HepG2 (cell line): ENCODE measurements around the gene RPP25L. TPM values are rescaled to one million over a fixed set of nuclear protein-coding genes. Genes with fewer than 3 reads are reported as not detected.

Experiments used
- ATAC-seq: fragments of 200-7000 bp; cut with Tn5 transposase; 3 replicates; pipeline ENCODE4 v1.9.1; 2020; ENCODE audit warnings: mild to moderate bottlenecking, moderate library complexity
- BruUV-seq: library from RNA; stranded (reverse); fragments of 400-500 nt; replicated peaks from 2 replicates; lab custom pipeline; 2021; lab: Mats Ljungman, UMichigan
- CTCF ChIA-PET: fragments of 300-600 bp; formaldehyde crosslinking; extraction: SDS; loops from one replicate; lab custom pipeline; 2021; ENCODE audit warnings: low total read pairs, inconsistent platforms, low intra/inter-chr PET ratio; lab: Yijun Ruan, JAX
- POLR2A ChIA-PET: fragments of 350-600 bp; sonication (Branson Sonifier 250); formaldehyde crosslinking; loops from one replicate; lab custom pipeline; 2020; ENCODE audit warnings: antibody characterized with exemption, inconsistent platforms; lab: Yijun Ruan, JAX
- DNase-seq: peaks from one replicate; pipeline ENCODE4 v3.0.0-alpha.2; 2015; ENCODE audit warnings: low spot score
- FAIRE-seq: peaks from 3 replicates; lab custom pipeline; 2011; peaks lifted over from hg19 to GRCh38; lab: Jason Lieb, UNC
- H2AFZ ChIP-seq: one replicate; pipeline ENCODE4 v1.6.1; 2011; ENCODE audit warnings: low read length, inconsistent platforms
- H3K27ac ChIP-seq: fragments of 300-600 bp; 3 replicates; pipeline ENCODE4 v1.8.0; 2011; ENCODE audit warnings: mixed run types, mild to moderate bottlenecking, mixed read lengths, low read length, inconsistent platforms; ENCODE audit not compliant: insufficient read depth; ENCODE audit errors: extremely low read length
- H3K27me3 ChIP-seq, 2 experiments: fragments of 200-600 bp in 1 of 2; 2 replicates in 1 of 2; 3 replicates in 1 of 2; pipeline versions ENCODE4 v1.6.0 to v1.8.0; 2011; ENCODE audit warnings: low read length in 2 of 2, mild to moderate bottlenecking in 2 of 2, moderate library complexity in 2 of 2, inconsistent platforms in 1 of 2; ENCODE audit not compliant: insufficient read depth in 2 of 2, control insufficient read depth in 1 of 2
- H3K36me3 ChIP-seq, 2 experiments: fragments of 200-600 bp in 1 of 2; replicated peaks in 1 of 2; 2 replicates in 1 of 2; 3 replicates in 1 of 2; pipeline versions ENCODE4 v1.5.1 to v1.8.0; 2011; ENCODE audit warnings: low read length in 2 of 2, inconsistent platforms in 1 of 2; ENCODE audit not compliant: insufficient read depth in 2 of 2, control insufficient read depth in 1 of 2
- H3K4me1 ChIP-seq: 2 replicates; pipeline ENCODE4 v1.5.1; 2012; ENCODE audit warnings: low read length, inconsistent platforms; ENCODE audit not compliant: insufficient read depth
- H3K4me2 ChIP-seq: 2 replicates; pipeline ENCODE4 v1.6.0; 2011; ENCODE audit warnings: low read depth, low read length, inconsistent platforms
- H3K4me3 ChIP-seq, 3 experiments: fragments of 200-600 bp in 1 of 3; sonication (generic), shearing (Covaris generic) in 1 of 3; replicated peaks in 1 of 3; 2 replicates each; pipeline ENCODE4 v1.5.1; 2011 to 2016; ENCODE audit warnings: low read length in 3 of 3, inconsistent platforms in 2 of 3, low read depth in 2 of 3, mild to moderate bottlenecking in 2 of 3, control low read depth in 1 of 3, mixed read lengths in 1 of 3; ENCODE audit not compliant: insufficient read depth in 1 of 3
- H3K79me2 ChIP-seq: one replicate; pipeline ENCODE4 v1.6.1; 2011; ENCODE audit warnings: low read length, inconsistent platforms; ENCODE audit not compliant: insufficient read depth
- H3K9ac ChIP-seq: 2 replicates; pipeline ENCODE4 v1.6.0; 2011; ENCODE audit warnings: mild to moderate bottlenecking, low read depth, low read length, inconsistent platforms; ENCODE audit not compliant: insufficient read depth
- H3K9me3 ChIP-seq: 2 replicates; pipeline ENCODE4 v1.5.1; 2012; ENCODE audit warnings: mild to moderate bottlenecking, low read length
- H4K20me1 ChIP-seq: 2 replicates; pipeline ENCODE4 v1.6.0; 2011; ENCODE audit warnings: inconsistent platforms, mild to moderate bottlenecking, low read length, moderate library complexity; ENCODE audit not compliant: insufficient read depth
- CBX2 ChIP-seq, 2 experiments: fragments of 200-600 bp in 1 of 2; sonication (generic); formaldehyde crosslinking in 1 of 2; IDR thresholded peaks; 2 replicates each; pipeline versions ENCODE4 v1.7.0 to v1.8.1; 2018 to 2022; ENCODE audit warnings: low read depth in 2 of 2, low read length in 1 of 2, mild to moderate bottlenecking in 1 of 2, missing genetic modification reagents in 1 of 2
- DRAP1 ChIP-seq: IDR thresholded peaks from 2 replicates; pipeline ENCODE4 v1.6.1; 2016; ENCODE audit warnings: missing genetic modification reagents, missing compliant biosample characterization
- FLYWCH1 ChIP-seq: sonication (generic); formaldehyde crosslinking; IDR thresholded peaks from 2 replicates; pipeline ENCODE4 v1.8.1; 2023; ENCODE audit warnings: mild to moderate bottlenecking, missing genetic modification reagents
- JARID2 ChIP-seq: sonication (generic); formaldehyde crosslinking; IDR thresholded peaks from 2 replicates; pipeline ENCODE4 v1.8.1; 2023; ENCODE audit warnings: missing genetic modification reagents, inconsistent platforms; ENCODE audit not compliant: insufficient replicate concordance
- MED13 ChIP-seq: sonication (generic); formaldehyde crosslinking; IDR thresholded peaks from 2 replicates; pipeline ENCODE4 v1.5.0; 2020; ENCODE audit warnings: missing genetic modification reagents
- MXD4 ChIP-seq: IDR thresholded peaks from 2 replicates; pipeline ENCODE4 v1.6.1; 2016; ENCODE audit warnings: mild to moderate bottlenecking, missing biosample characterization, missing genetic modification reagents
- NFYB ChIP-seq: sonication (generic); formaldehyde crosslinking; IDR thresholded peaks from 2 replicates; pipeline ENCODE4 v1.4.0; 2020; ENCODE audit warnings: missing genetic modification reagents
- STAT5B ChIP-seq: sonication (generic); formaldehyde crosslinking; IDR thresholded peaks from 2 replicates; pipeline ENCODE4 v1.4.0; 2020; ENCODE audit warnings: missing genetic modification reagents
- ZBTB8A ChIP-seq: sonication (generic); formaldehyde crosslinking; IDR thresholded peaks from 2 replicates; pipeline ENCODE4 v1.4.0; 2020; ENCODE audit warnings: mild to moderate bottlenecking, low read depth, missing genetic modification reagents, borderline replicate concordance
- ZNF17 ChIP-seq: sonication (generic); formaldehyde crosslinking; IDR thresholded peaks from 2 replicates; pipeline ENCODE4 v1.5.0; 2020; ENCODE audit warnings: mild to moderate bottlenecking, missing genetic modification reagents
- ZNF687 ChIP-seq: sonication (generic); formaldehyde crosslinking; IDR thresholded peaks from 2 replicates; pipeline ENCODE4 v1.5.1; 2020; ENCODE audit warnings: mild to moderate bottlenecking, missing genetic modification reagents, moderate library complexity
- ZNF883 ChIP-seq: sonication (generic); formaldehyde crosslinking; IDR thresholded peaks from 2 replicates; pipeline ENCODE4 v1.5.1; 2020; ENCODE audit warnings: mild to moderate bottlenecking, missing genetic modification reagents; ENCODE audit errors: not compliant biosample characterization
- WGBS: methylation state at CpG from one replicate; pipeline ENCODE4 v1.1.6; 2017; ENCODE audit warnings: low lambda C conversion rate; 5-methylcytosine and 5-hydroxymethylcytosine counted together
- in situ Hi-C: cut with HindIII; loops from 2 replicates; pipeline ENCODE4 v1.10.0; 2017; ENCODE audit warnings: low pct_unique_long_range_greater_than_20kb; ENCODE audit not compliant: extremely low pct_ligation_motif_present
- intact Hi-C: fragments of 100-400 bp; cut with micrococcal nuclease; formaldehyde crosslinking; loops from one replicate; pipeline ENCODE4 v1.10.0; 2022; ENCODE audit not compliant: unreplicated experiment
- polyA plus RNA-seq, 8 experiments: library from polyadenylated mRNA; depleted of rRNA in 3 of 8; stranded (reverse) in 7 of 8; unstranded in 1 of 8; fragments of >200 nt; fragmentation: Illumina TruSeq in 4 of 8; extraction: Trizol in 4 of 8; gene quantifications; 2 replicates each; pipeline versions ENCODE4 v1.2.1 to v1.2.3, GENCODE V29; 2011 to 2016; ENCODE audit warnings: low read depth in 4 of 8, missing spikeins in 1 of 8, mixed read lengths in 1 of 8; ENCODE audit not compliant: insufficient read depth in 1 of 8
- total RNA-seq, 5 experiments: library from RNA; depleted of rRNA; stranded (reverse); fragments of >200 nt; fragmentation: Illumina TruSeq; extraction: Trizol; gene quantifications; 2 replicates each; pipeline ENCODE4 v1.2.3, GENCODE V29; 2016; ENCODE audit warnings: low read depth in 1 of 5
- TF ChIP-seq, protein P1 (sequence below): sonication (generic); formaldehyde crosslinking; IDR thresholded peaks from 2 replicates; pipeline ENCODE4 v1.4.0; 2020; ENCODE audit warnings: mild to moderate bottlenecking, missing genetic modification reagents

RPP25L gene
- total and polyA plus RNA-seq, 2 of the 13 experiments (the other 11 are each of a cell fraction or from before 2014, with no cell fraction given) = 24.5 to 27.3 TPM

DNA sequence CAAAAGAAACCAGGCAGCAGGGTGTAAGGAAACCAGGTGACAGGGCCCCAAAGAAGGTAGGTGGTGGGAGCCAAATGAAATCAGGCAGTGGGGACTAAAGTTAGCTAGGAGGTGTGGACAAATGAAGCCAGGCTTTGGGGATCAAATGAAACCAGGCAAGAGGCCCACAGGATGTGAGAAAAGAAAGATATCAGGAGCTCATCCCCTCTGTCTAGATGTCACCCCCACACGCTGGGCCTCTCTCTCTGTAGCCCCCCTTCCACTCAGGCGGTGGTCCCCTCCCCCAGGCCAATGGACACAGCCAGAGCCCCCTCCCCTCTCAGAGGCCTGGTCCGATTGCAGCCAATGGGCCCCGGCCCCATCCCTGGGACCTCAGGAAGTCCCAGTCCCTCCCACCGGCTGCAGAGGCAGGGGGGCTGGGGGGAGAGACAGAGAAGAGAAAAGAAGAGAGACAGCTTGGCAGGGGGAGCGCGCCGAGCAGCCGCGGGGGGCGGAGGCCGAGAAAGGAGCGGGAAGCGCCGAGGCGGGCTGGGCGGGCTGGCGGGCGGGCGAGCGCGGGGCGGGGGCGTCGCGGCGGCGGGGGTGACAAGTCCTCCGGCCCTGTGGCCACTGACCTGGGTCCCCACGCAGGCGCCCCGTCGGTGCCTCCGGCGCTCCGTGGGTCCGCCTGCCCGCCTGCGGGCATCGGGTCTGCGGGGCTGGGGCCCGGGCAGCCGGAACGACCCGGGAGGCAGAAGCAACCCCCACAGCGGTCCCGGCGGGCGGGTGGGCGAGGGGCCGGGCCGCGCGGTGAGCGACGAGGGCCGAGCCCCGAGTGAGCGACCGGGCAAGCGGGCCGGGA, 34.3 kb downstream of the RPP25L start:
- FAIRE-seq (no peak), DNase-seq (no peak), ATAC-seq (no peak)
- Histone ChIP-seq H3K9ac (no peak overlapping the region), H3K9me3 (no peaks in the 10 kb centered on the region), H3K4me2 (no peak overlapping the region), H3K79me2 (no peaks in the 10 kb centered on the region), H3K27ac (no peak overlapping the region), H3K36me3 (no peaks in the 10 kb centered on the region), H3K4me1 (no peaks in the 10 kb centered on the region), H2AFZ (no peak overlapping the region), H3K4me3 (no peak overlapping the region), H4K20me1 (no peaks in the 10 kb centered on the region), H3K27me3 (peaks cover 13 to 73% of the 10 kb centered on the region in 2 experiments)
- intact Hi-C loops = no loop called here
- TF ChIP-seq ZNF883 (no peak), ZBTB8A (CRISPR knock-in tag) (no peak), ZNF17 (CRISPR knock-in tag) (no peak), MED13 (no peak), MXD4 (CRISPR knock-in tag) (no peak), DRAP1 (CRISPR knock-in tag) (no peak), JARID2 (CRISPR knock-in tag) (no peak), ZNF687 (CRISPR knock-in tag) (no peak), CBX2 (IDR thresholded peaks at IDR 0.05; ENCODE audit: low read depth, low read length) (no peak), CBX2 (CRISPR knock-in tag; IDR thresholded peaks at IDR 0.05; ENCODE audit: low read depth) (no peak), NFYB (CRISPR knock-in tag) (no peak), STAT5B (CRISPR knock-in tag) (no peak), FLYWCH1 (no peak)
- TF ChIP-seq, protein P1, sequence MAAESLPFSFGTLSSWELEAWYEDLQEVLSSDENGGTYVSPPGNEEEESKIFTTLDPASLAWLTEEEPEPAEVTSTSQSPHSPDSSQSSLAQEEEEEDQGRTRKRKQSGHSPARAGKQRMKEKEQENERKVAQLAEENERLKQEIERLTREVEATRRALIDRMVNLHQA (CRISPR knock-in tag) = no peak
- POLR2A ChIA-PET = no interaction called here
- CTCF ChIA-PET = no interaction called here
- no TSS peak for BruUV-seq
- 60% methylated on average over 48 of the region's 62 CpGs for WGBS
- in situ Hi-C loops = no loop called here
